Sigmoid colon (tissue), 7 donors: Measurements from ENCODE around the gene TDG. TPM values are rescaled to one million over a fixed set of nuclear protein-coding genes. Genes with fewer than 3 reads are reported as not detected.

Experiments used
- DNase-seq: peaks from one replicate; pipeline ENCODE4 v3.0.0-alpha.2; 2019
- H3K27ac ChIP-seq, 4 donors: fragments of 200-600 bp; sonication (generic); one replicate each; pipeline ENCODE4 v1.5.1; 2016 to 2019; ENCODE audit warnings: mild to moderate bottlenecking in 1 of 4
- H3K27me3 ChIP-seq, 3 donors: fragments of 200-600 bp; sonication (generic); one replicate each; pipeline ENCODE4 v1.5.1; 2019; ENCODE audit warnings: mild to moderate bottlenecking in 1 of 3
- H3K36me3 ChIP-seq, 4 donors: fragments of 200-600 bp; sonication (generic); one replicate each; pipeline ENCODE4 v1.5.1; 2016 to 2019
- H3K4me1 ChIP-seq, 4 donors: fragments of 200-600 bp; sonication (generic); one replicate each; pipeline ENCODE4 v1.5.1; 2017 to 2019
- H3K4me3 ChIP-seq, 4 donors: fragments of 200-600 bp; sonication (generic); one replicate each; pipeline ENCODE4 v1.5.1; 2017 to 2019; ENCODE audit warnings: mild to moderate bottlenecking in 2 of 4, moderate library complexity in 1 of 4
- H3K9me3 ChIP-seq, 4 donors: fragments of 200-600 bp in 3 of 4; sonication (generic) in 3 of 4; one replicate each; pipeline versions ENCODE4 v1.5.1 to v1.6.1; 2013 to 2019
- CTCF ChIP-seq, 4 experiments: fragments of 450-650 bp in 3 of 4; fragments of 200-600 bp in 1 of 4; IDR thresholded peaks; one replicate each; pipeline ENCODE4 v1.5.1; 2016 to 2019; ENCODE audit warnings: antibody characterized with exemption in 4 of 4, mild to moderate bottlenecking in 3 of 4, moderate library complexity in 2 of 4
- EP300 ChIP-seq, 4 donors: sonication (generic); formaldehyde crosslinking; IDR thresholded peaks; one replicate each; pipeline ENCODE4 v1.6.1; 2017; ENCODE audit warnings: antibody characterized with exemption in 4 of 4
- POLR2A ChIP-seq, 2 donors: fragments of 450-650 bp; IDR thresholded peaks; one replicate each; pipeline ENCODE4 v1.6.1; 2016; ENCODE audit warnings: antibody characterized with exemption in 2 of 2, mild to moderate bottlenecking in 2 of 2, moderate library complexity in 2 of 2
- POLR2AphosphoS5 ChIP-seq, 4 donors: sonication (generic); formaldehyde crosslinking; IDR thresholded peaks; one replicate each; pipeline ENCODE4 v1.6.1; 2017; ENCODE audit warnings: antibody characterized with exemption in 4 of 4
- WGBS, 2 donors: extraction: QIAGEN DNeasy Blood & Tissue Kit; methylation state at CpG; one replicate each; pipeline ENCODE4 v1.1.7; 2013; 5-methylcytosine and 5-hydroxymethylcytosine counted together
- intact Hi-C: fragments of 100-400 bp; cut with DNase I; formaldehyde crosslinking; loops from one replicate; pipeline ENCODE4 v1.15.1; 2023
- polyA plus RNA-seq, 3 donors: library from polyadenylated mRNA; stranded (reverse); fragments of 200-250 nt; gene quantifications; one replicate each; pipeline ENCODE4 v1.2.3, GENCODE V29; 2013
- total RNA-seq, 4 donors: library from RNA; depleted of rRNA; stranded (reverse); fragments of >200 nt; gene quantifications; one replicate each; pipeline ENCODE4 v1.1.0, GENCODE V29; 2016
- donor health status: healthy with polysubstance abuse.
- donor health status: Bipolar disorder and iron deficiency.
- donor health status: healthy.

TDG gene
- total and polyA plus RNA-seq, 7 donors, result 12.0 to 24.1 (median 18.0) TPM

- Histone ChIP-seq H3K36me3 (peaks cover 4 to 62% (median 36%) of the 10 kb centered on the region in 4 donors), H3K27me3 (no peaks in the 10 kb centered on the region), H3K9me3 (no peaks in the 10 kb centered on the region), H3K4me1 (no peaks in the 10 kb centered on the region), H3K4me3 (no peak overlapping the region), H3K27ac (no peak overlapping the region)
- no peak for TF ChIP-seq POLR2AphosphoS5 (IDR thresholded peaks at IDR 0.05)
- TF ChIP-seq EP300 (IDR thresholded peaks at IDR 0.05), result no peak
- TF ChIP-seq POLR2A (IDR thresholded peaks at IDR 0.05), result no peak
- no peak for TF ChIP-seq CTCF (IDR thresholded peaks at IDR 0.05)
- WGBS, 2 donors, result 83 to 93% methylated on average over 4 of the region's 4 CpGs
- intact Hi-C loops, result no loop called here
- DNase-seq, result no peak
Measured at GRCh38 chr12:103978384-103978982, 12.8 kb downstream of the TDG start.

GRCh38 chr12:103986829-103987228, 21.2 kb downstream of the TDG start:
- Histone ChIP-seq H3K4me3 (no peak overlapping the region), H3K9me3 (no peaks in the 10 kb centered on the region), H3K36me3 (peaks cover 3 to 81% (median 44%) of the 10 kb centered on the region in 4 donors), H3K4me1 (no peaks in the 10 kb centered on the region), H3K27ac (peak overlapping the region in 1 of 4 donors; percentile 0), H3K27me3 (no peaks in the 10 kb centered on the region)
- WGBS, 2 donors, result 73 to 94% methylated on average over 2 of the region's 2 CpGs
- intact Hi-C loops, result no loop called here
- TF ChIP-seq EP300 (IDR thresholded peaks at IDR 0.05), result no peak
- TF ChIP-seq POLR2A (IDR thresholded peaks at IDR 0.05), result no peak
- no peak for TF ChIP-seq CTCF (IDR thresholded peaks at IDR 0.05)
- no peak for TF ChIP-seq POLR2AphosphoS5 (IDR thresholded peaks at IDR 0.05)
- no peak for DNase-seq

GRCh38 chr12:103994235-103994634, 28.6 kb downstream of the TDG start:
- 87 to 91% methylated on average over 4 of the region's 4 CpGs for WGBS, 2 donors
- peaks cover 0 to 24% (median 3%) of the 10 kb centered on the region in 4 donors for H3K36me3 ChIP-seq
- TF ChIP-seq POLR2A (IDR thresholded peaks at IDR 0.05), result no peak
- no peak for TF ChIP-seq EP300 (IDR thresholded peaks at IDR 0.05)
- no peak for TF ChIP-seq CTCF (IDR thresholded peaks at IDR 0.05)
- no peak for TF ChIP-seq POLR2AphosphoS5 (IDR thresholded peaks at IDR 0.05)
- no peak for DNase-seq
- no peaks in the 10 kb centered on the region for H3K9me3 ChIP-seq
- H3K4me3 ChIP-seq, result no peak overlapping the region
- H3K27ac ChIP-seq, result no peak overlapping the region
- H3K27me3 ChIP-seq, result no peaks in the 10 kb centered on the region
- H3K4me1 ChIP-seq, result peaks cover 0 to 7% (median 0%) of the 10 kb centered on the region in 4 donors
- intact Hi-C loops, result no loop called here

- no peaks in the 10 kb centered on the region for H3K27me3 ChIP-seq
- H3K27ac ChIP-seq, result no peak overlapping the region
- DNase-seq, result no peak
- TF ChIP-seq EP300 (IDR thresholded peaks at IDR 0.05), result no peak
- TF ChIP-seq POLR2AphosphoS5 (IDR thresholded peaks at IDR 0.05), result no peak
- no peak for TF ChIP-seq POLR2A (IDR thresholded peaks at IDR 0.05)
- WGBS, 2 donors, result 89 to 90% methylated on average over 5 of the region's 5 CpGs
- peaks cover 0 to 6% (median 0%) of the 10 kb centered on the region in 4 donors for H3K36me3 ChIP-seq
- peaks cover 0 to 7% (median 0%) of the 10 kb centered on the region in 4 donors for H3K4me1 ChIP-seq
- H3K9me3 ChIP-seq, result no peaks in the 10 kb centered on the region
- H3K4me3 ChIP-seq, result no peak overlapping the region
- intact Hi-C loops, result no loop called here
Measured at GRCh38 chr12:103996595-103996994, 30.9 kb downstream of the TDG start.

- peak; percentile 88 for DNase-seq
- peaks cover 0 to 6% (median 0%) of the 10 kb centered on the region in 4 donors for H3K36me3 ChIP-seq
- peaks cover 0 to 7% (median 0%) of the 10 kb centered on the region in 4 donors for H3K4me1 ChIP-seq
- WGBS, 2 donors, result 69 to 78% methylated on average over 16 of the region's 16 CpGs
- no peaks in the 10 kb centered on the region for H3K27me3 ChIP-seq
- TF ChIP-seq CTCF (IDR thresholded peaks at IDR 0.05) (no peak), POLR2A (IDR thresholded peaks at IDR 0.05) (no peak), POLR2AphosphoS5 (IDR thresholded peaks at IDR 0.05) (no peak), EP300 (IDR thresholded peaks at IDR 0.05) (no peak)
- H3K9me3 ChIP-seq, result no peaks in the 10 kb centered on the region
- H3K4me3 ChIP-seq, result no peak overlapping the region
- peak overlapping the region in 3 of 4 donors; percentile 28 to 56 (median 39) for H3K27ac ChIP-seq
- intact Hi-C loops, result no loop called here
Measured at GRCh38 chr12:103997286-103997900, 31.7 kb downstream of the TDG start.
